ENCODE measurements around the gene PIN1. TPM values are rescaled to one million over a fixed set of nuclear protein-coding genes. Genes with fewer than 3 reads are reported as not detected.

The PIN1 gene
- total and polyA plus RNA-seq, 2 of the 13 experiments (the other 11 are each of a cell fraction or from before 2014, with no cell fraction given): 31.9 to 72.0 TPM

DNA sequence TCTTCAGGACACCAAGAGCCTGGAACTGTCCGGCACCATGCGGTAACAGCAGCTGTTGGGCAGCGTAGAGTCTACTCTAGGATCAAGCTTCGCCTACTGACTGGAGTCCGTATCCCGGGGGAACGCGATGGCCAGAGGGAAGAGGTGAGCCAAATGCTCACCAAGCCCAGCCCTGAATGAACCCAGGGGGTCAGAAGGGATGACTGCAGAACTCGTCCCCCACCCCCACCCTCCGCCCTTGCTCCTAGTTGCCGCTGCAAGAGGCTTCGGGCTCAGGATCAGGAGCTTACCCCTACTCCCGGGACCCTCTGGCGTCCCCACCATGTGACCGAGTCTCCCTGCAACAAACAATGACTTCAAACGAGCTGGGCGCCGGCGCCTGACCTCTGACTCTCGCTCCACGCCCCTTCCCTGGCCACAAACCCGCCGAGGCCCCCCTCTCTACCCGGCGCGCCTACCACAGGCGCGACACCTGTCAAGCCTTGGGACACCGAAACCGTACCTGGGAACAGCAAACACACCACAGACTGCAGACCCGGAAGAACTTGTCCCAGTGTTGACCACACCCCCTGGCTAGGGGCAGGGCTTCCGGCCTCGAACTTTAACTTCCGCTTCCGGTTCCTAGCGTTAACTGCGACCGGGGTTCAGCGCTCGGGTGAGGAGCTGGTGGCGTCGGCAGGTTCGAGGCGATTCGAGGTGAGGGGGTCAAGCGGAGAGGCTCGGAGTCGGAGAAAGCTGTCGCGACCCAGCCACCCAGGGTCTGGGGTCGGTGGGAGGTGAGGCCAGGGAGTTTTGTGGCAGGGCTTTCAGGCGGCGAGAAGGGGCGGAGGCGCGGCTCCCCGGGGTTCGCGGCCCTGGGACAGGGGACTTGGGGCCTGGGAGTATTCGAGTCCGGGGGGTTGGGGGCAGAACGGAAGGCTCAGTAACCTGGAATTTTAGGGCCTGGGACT, 7.6 kb upstream of the PIN1 start, which contains the start of gene UBL5 (continued):
- TF ChIP-seq ZNF597 (CRISPR knock-in tag; IDR thresholded peaks at IDR 0.05) (0 out of 2 replicates have a peak, but pooled peaks have one; percentile 37), ZNF652 (CRISPR knock-in tag; IDR thresholded peaks at IDR 0.05; ENCODE audit: borderline replicate concordance, low read depth) (no peak), ZNF747 (CRISPR knock-in tag; IDR thresholded peaks at IDR 0.05; ENCODE audit: borderline replicate concordance) (no peak), ZFP91 (CRISPR knock-in tag; IDR thresholded peaks at IDR 0.05; ENCODE audit: borderline replicate concordance) (peak; percentile 78; the same call in 1 of the 2 replicates), POLR2AphosphoS2 (IDR thresholded peaks at IDR 0.05; ENCODE audit: low read depth, low read length) (no peak), ZNF775 (CRISPR knock-in tag; IDR thresholded peaks at IDR 0.05; ENCODE audit: borderline replicate concordance) (no peak), GTF2F1 (IDR thresholded peaks at IDR 0.05; ENCODE audit: low read length) (no peak), CENPX (CRISPR knock-in tag; IDR thresholded peaks at IDR 0.05) (no peak), ZSCAN20 (CRISPR knock-in tag; IDR thresholded peaks at IDR 0.05; ENCODE audit: borderline replicate concordance) (0 out of 2 replicates have a peak, but pooled peaks have one; percentile 24), HNRNPLL (IDR thresholded peaks at IDR 0.05; ENCODE audit: low read depth, low read length, poor library complexity, severe bottlenecking) (no peak), ZNF17 (CRISPR knock-in tag; IDR thresholded peaks at IDR 0.05) (no peak), NPAS2 (CRISPR knock-in tag; IDR thresholded peaks at IDR 0.05; ENCODE audit: borderline replicate concordance) (no peak)
- TF ChIP-seq, protein P1, sequence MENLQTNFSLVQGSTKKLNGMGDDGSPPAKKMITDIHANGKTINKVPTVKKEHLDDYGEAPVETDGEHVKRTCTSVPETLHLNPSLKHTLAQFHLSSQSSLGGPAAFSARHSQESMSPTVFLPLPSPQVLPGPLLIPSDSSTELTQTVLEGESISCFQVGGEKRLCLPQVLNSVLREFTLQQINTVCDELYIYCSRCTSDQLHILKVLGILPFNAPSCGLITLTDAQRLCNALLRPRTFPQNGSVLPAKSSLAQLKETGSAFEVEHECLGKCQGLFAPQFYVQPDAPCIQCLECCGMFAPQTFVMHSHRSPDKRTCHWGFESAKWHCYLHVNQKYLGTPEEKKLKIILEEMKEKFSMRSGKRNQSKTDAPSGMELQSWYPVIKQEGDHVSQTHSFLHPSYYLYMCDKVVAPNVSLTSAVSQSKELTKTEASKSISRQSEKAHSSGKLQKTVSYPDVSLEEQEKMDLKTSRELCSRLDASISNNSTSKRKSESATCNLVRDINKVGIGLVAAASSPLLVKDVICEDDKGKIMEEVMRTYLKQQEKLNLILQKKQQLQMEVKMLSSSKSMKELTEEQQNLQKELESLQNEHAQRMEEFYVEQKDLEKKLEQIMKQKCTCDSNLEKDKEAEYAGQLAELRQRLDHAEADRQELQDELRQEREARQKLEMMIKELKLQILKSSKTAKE (CRISPR knock-in tag; IDR thresholded peaks at IDR 0.05; ENCODE audit: borderline replicate concordance): no peak
- TF ChIP-seq, protein P2, sequence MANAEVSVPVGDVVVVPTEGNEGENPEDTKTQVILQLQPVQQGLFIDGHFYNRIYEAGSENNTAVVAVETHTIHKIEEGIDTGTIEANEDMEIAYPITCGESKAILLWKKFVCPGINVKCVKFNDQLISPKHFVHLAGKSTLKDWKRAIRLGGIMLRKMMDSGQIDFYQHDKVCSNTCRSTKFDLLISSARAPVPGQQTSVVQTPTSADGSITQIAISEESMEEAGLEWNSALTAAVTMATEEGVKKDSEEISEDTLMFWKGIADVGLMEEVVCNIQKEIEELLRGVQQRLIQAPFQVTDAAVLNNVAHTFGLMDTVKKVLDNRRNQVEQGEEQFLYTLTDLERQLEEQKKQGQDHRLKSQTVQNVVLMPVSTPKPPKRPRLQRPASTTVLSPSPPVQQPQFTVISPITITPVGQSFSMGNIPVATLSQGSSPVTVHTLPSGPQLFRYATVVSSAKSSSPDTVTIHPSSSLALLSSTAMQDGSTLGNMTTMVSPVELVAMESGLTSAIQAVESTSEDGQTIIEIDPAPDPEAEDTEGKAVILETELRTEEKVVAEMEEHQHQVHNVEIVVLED (CRISPR knock-in tag; IDR thresholded peaks at IDR 0.05; ENCODE audit: borderline replicate concordance): peak; percentile 51; the same call in 1 of the 2 replicates
- TF ChIP-seq, protein P3, sequence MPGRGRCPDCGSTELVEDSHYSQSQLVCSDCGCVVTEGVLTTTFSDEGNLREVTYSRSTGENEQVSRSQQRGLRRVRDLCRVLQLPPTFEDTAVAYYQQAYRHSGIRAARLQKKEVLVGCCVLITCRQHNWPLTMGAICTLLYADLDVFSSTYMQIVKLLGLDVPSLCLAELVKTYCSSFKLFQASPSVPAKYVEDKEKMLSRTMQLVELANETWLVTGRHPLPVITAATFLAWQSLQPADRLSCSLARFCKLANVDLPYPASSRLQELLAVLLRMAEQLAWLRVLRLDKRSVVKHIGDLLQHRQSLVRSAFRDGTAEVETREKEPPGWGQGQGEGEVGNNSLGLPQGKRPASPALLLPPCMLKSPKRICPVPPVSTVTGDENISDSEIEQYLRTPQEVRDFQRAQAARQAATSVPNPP (CRISPR knock-in tag; IDR thresholded peaks at IDR 0.05): no peak
